NCI-H524 treated with DMSO at 0.1 percent for 48 hours (cell line): Measurements from ENCODE around the gene TMCO6.

Experiments used
- DNase-seq: peaks from one replicate; lab custom pipeline; 2025; lab: John Stamatoyannopoulos, UW

TMCO6 gene

GRCh38 chr5:140673187-140673976 is 34.1 kb downstream of the TMCO6 start, which contains the start of gene DND1:
Gene DND1 (minus strand): TSS chr5:140673576. CDS start chr5:140673542, 34 bp downstream.
- no peak for DNase-seq

- DNase-seq = no peak
Measured at GRCh38 chr5:140674211-140674610, 35.0 kb downstream of the TMCO6 start.

- DNase-seq = no peak
Measured at GRCh38 chr5:140674629-140675028, 35.4 kb downstream of the TMCO6 start.

- DNase-seq = no peak
Measured at GRCh38 chr5:140677947-140678346, 38.7 kb downstream of the TMCO6 start.

- DNase-seq = no peak
Measured at GRCh38 chr5:140678993-140679392, 39.7 kb downstream of the TMCO6 start.

GRCh38 chr5:140690376-140690932 is 51.2 kb downstream of the TMCO6 start:
- DNase-seq = no peak

- DNase-seq = peak; percentile 65
Measured at GRCh38 chr5:140690941-140691924, 52.0 kb downstream of the TMCO6 start, which contains the start of the genes HARS1 and HARS2. Gene HARS1 (minus strand): TSS chr5:140691370. CDS start chr5:140691304, 66 bp downstream. Gene HARS2 (plus strand): TSS chr5:140691455. CDS start chr5:140691649, 194 bp downstream.

GRCh38 chr5:140694276-140694675 is 55.0 kb downstream of the TMCO6 start:
- DNase-seq = no peak
